ENCODE measurements around the gene PACSIN2.
A peak's percentile ranks its signal among the peaks of the same experiment; 100 is the strongest.

PACSIN2 gene

GRCh38 chr22:42862045-42862734 is 152.8 kb downstream of the PACSIN2 start:
- Mint-ChIP-seq H3K36me3 (peaks cover 9 to 27% of the 10 kb centered on the region in 2 donors), H3K27me3 (no peaks in the 10 kb centered on the region), H3K4me1 (peaks cover 27 to 41% of the 10 kb centered on the region in 2 donors), H3K4me3 (no peak overlapping the region), H3K27ac (peak overlapping the region; percentile 59), H3K9me3 (peaks cover 4 to 7% of the 10 kb centered on the region in 2 donors)
- no peak for DNase-seq
- ATAC-seq (replicated peaks): no peak

GRCh38 chr22:42860968-42861367 is 154.0 kb downstream of the PACSIN2 start:
- ATAC-seq (replicated peaks) (no peak), DNase-seq (no peak)
- no peaks in the 10 kb centered on the region for H3K27me3 Mint-ChIP-seq
- peaks cover 4 to 7% of the 10 kb centered on the region in 2 donors for H3K9me3 Mint-ChIP-seq
- H3K27ac Mint-ChIP-seq: peak overlapping the region; percentile 79
- peaks cover 30 to 45% of the 10 kb centered on the region in 2 donors for H3K4me1 Mint-ChIP-seq
- peak overlapping the region; percentile 10 to 33 for H3K4me3 Mint-ChIP-seq
- H3K36me3 Mint-ChIP-seq: peaks cover 9 to 19% of the 10 kb centered on the region in 2 donors

- peaks cover 6 to 13% of the 10 kb centered on the region in 2 donors for H3K36me3 Mint-ChIP-seq
- H3K27ac Mint-ChIP-seq: peak overlapping the region; percentile 95
- DNase-seq: no peak
- H3K4me1 Mint-ChIP-seq: peaks cover 26 to 43% of the 10 kb centered on the region in 2 donors
- no peaks in the 10 kb centered on the region for H3K27me3 Mint-ChIP-seq
- H3K4me3 Mint-ChIP-seq: peak overlapping the region; percentile 29 to 55
- no peaks in the 10 kb centered on the region for H3K9me3 Mint-ChIP-seq
- no peak for ATAC-seq (replicated peaks)
These were observed 157.0 kb downstream of the PACSIN2 start for GRCh38 chr22:42857845-42858481.

GRCh38 chr22:42856865-42857704 is 157.9 kb downstream of the PACSIN2 start, which contains the start of gene ARFGAP3:
TSS of gene ARFGAP3 (minus strand) at chr22:42857273. CDS start at chr22:42857182, 91 bp downstream.
- DNase-seq (peak; percentile 95), ATAC-seq (replicated peaks) (peak; percentile 88 to 89)
- peaks cover 23 to 41% of the 10 kb centered on the region in 2 donors for H3K4me1 Mint-ChIP-seq
- peak within 1 kb of the TSS; percentile 92 to 93 for H3K4me3 Mint-ChIP-seq
- peak within 1 kb of the TSS; percentile 98 for H3K27ac Mint-ChIP-seq
- H3K9me3 Mint-ChIP-seq: no peaks in the 10 kb centered on the region
- H3K36me3 Mint-ChIP-seq: peaks cover 5 to 10% of the 10 kb centered on the region in 2 donors
- no peaks in the 10 kb centered on the region for H3K27me3 Mint-ChIP-seq

GRCh38 chr22:42856179-42856864 is 158.6 kb downstream of the PACSIN2 start:
- DNase-seq (peak; percentile 42), ATAC-seq (replicated peaks) (peak; percentile 43 to 44)
- peak overlapping the region; percentile 92 to 93 for H3K4me3 Mint-ChIP-seq
- no peaks in the 10 kb centered on the region for H3K9me3 Mint-ChIP-seq
- H3K27me3 Mint-ChIP-seq: no peaks in the 10 kb centered on the region
- peaks cover 2 to 7% of the 10 kb centered on the region in 2 donors for H3K36me3 Mint-ChIP-seq
- peaks cover 20 to 35% of the 10 kb centered on the region in 2 donors for H3K4me1 Mint-ChIP-seq
- H3K27ac Mint-ChIP-seq: peak overlapping the region; percentile 98

GRCh38 chr22:42855721-42856120 is 159.2 kb downstream of the PACSIN2 start:
- Mint-ChIP-seq H3K9me3 (no peaks in the 10 kb centered on the region), H3K36me3 (peaks cover 0 to 6% of the 10 kb centered on the region in 2 donors), H3K4me3 (peak overlapping the region; percentile 92 to 93), H3K27me3 (no peaks in the 10 kb centered on the region), H3K27ac (no peak overlapping the region), H3K4me1 (peaks cover 16 to 35% of the 10 kb centered on the region in 2 donors)
- no peak for DNase-seq
- ATAC-seq (replicated peaks): no peak

GRCh38 chr22:42855211-42855610 is 159.7 kb downstream of the PACSIN2 start:
- no peak for ATAC-seq (replicated peaks)
- no peaks in the 10 kb centered on the region for H3K9me3 Mint-ChIP-seq

GRCh38 chr22:42848941-42849550 is 165.9 kb downstream of the PACSIN2 start:
- H3K27ac Mint-ChIP-seq: no peak overlapping the region

More at GRCh38 chr22:42855211-42855610, 159.7 kb downstream of the PACSIN2 start:
- peak overlapping the region in 1 of 2 donors; percentile 22 for H3K4me3 Mint-ChIP-seq
- no peak overlapping the region for H3K27ac Mint-ChIP-seq
- no peak for DNase-seq
- H3K36me3 Mint-ChIP-seq: peaks cover 0 to 4% of the 10 kb centered on the region in 2 donors
- H3K27me3 Mint-ChIP-seq: no peaks in the 10 kb centered on the region
- peaks cover 11 to 32% of the 10 kb centered on the region in 2 donors for H3K4me1 Mint-ChIP-seq

GRCh38 chr22:42847110-42847509 is 167.8 kb downstream of the PACSIN2 start:
- ATAC-seq (replicated peaks) (no peak), DNase-seq (no peak)
- peaks cover 35 to 43% of the 10 kb centered on the region in 2 donors for H3K36me3 Mint-ChIP-seq
- H3K4me1 Mint-ChIP-seq: peaks cover 11 to 26% of the 10 kb centered on the region in 2 donors
- H3K27me3 Mint-ChIP-seq: no peaks in the 10 kb centered on the region
- H3K27ac Mint-ChIP-seq: no peak overlapping the region
- H3K9me3 Mint-ChIP-seq: no peaks in the 10 kb centered on the region
- no peak overlapping the region for H3K4me3 Mint-ChIP-seq

More at GRCh38 chr22:42848941-42849550, 165.9 kb downstream of the PACSIN2 start:
- Mint-ChIP-seq H3K4me3 (no peak overlapping the region), H3K4me1 (peaks cover 7 to 20% of the 10 kb centered on the region in 2 donors), H3K36me3 (peaks cover 18 to 30% of the 10 kb centered on the region in 2 donors), H3K27me3 (no peaks in the 10 kb centered on the region), H3K9me3 (no peaks in the 10 kb centered on the region)
- DNase-seq (no peak), ATAC-seq (replicated peaks) (no peak)

- H3K4me1 Mint-ChIP-seq: peaks cover 13 to 20% of the 10 kb centered on the region in 2 donors
- no peaks in the 10 kb centered on the region for H3K9me3 Mint-ChIP-seq
- ATAC-seq (replicated peaks): no peak
- no peak overlapping the region for H3K27ac Mint-ChIP-seq
- H3K36me3 Mint-ChIP-seq: peaks cover 49 to 57% of the 10 kb centered on the region in 2 donors
- H3K27me3 Mint-ChIP-seq: no peaks in the 10 kb centered on the region
- no peak for DNase-seq
- no peak overlapping the region for H3K4me3 Mint-ChIP-seq
These were observed 170.2 kb downstream of the PACSIN2 start for GRCh38 chr22:42844756-42845155.

- Mint-ChIP-seq H3K27me3 (no peaks in the 10 kb centered on the region), H3K4me3 (no peak overlapping the region), H3K4me1 (peaks cover 13 to 21% of the 10 kb centered on the region in 2 donors), H3K27ac (no peak overlapping the region), H3K36me3 (peaks cover 49 to 63% of the 10 kb centered on the region in 2 donors), H3K9me3 (no peaks in the 10 kb centered on the region)
- no peak for DNase-seq
- no peak for ATAC-seq (replicated peaks)
These were observed 172.1 kb downstream of the PACSIN2 start for GRCh38 chr22:42842658-42843370.

- DNase-seq (no peak), ATAC-seq (replicated peaks) (no peak)
- Mint-ChIP-seq H3K27me3 (no peaks in the 10 kb centered on the region), H3K4me1 (peaks cover 13 to 21% of the 10 kb centered on the region in 2 donors), H3K9me3 (no peaks in the 10 kb centered on the region), H3K36me3 (peaks cover 51 to 62% of the 10 kb centered on the region in 2 donors), H3K4me3 (no peak overlapping the region), H3K27ac (no peak overlapping the region)
These were observed 173.5 kb downstream of the PACSIN2 start for GRCh38 chr22:42841444-42841843.

- DNase-seq (no peak), ATAC-seq (replicated peaks) (no peak)
- Mint-ChIP-seq H3K27ac (no peak overlapping the region), H3K36me3 (peaks cover 43 to 49% of the 10 kb centered on the region in 2 donors), H3K4me3 (no peak overlapping the region), H3K9me3 (no peaks in the 10 kb centered on the region), H3K27me3 (no peaks in the 10 kb centered on the region), H3K4me1 (peaks cover 5 to 13% of the 10 kb centered on the region in 2 donors)
These were observed 177.4 kb downstream of the PACSIN2 start for GRCh38 chr22:42837556-42837955.

Measured in stimulated activated naive B cell treated with anti-CD40 and anti-IgM and Interleukin-4, amounts not matched to agents 10 μg/mL and 1 μg/mL and 100 μg/mL, for 72 hours (primary cell).